Smooth muscle cell (in vitro differentiated cells): Measurements from ENCODE around the gene ACAN. TPM values are rescaled to one million over a fixed set of nuclear protein-coding genes. Genes with fewer than 3 reads are reported as not detected.
A peak's percentile ranks its signal among the peaks of the same experiment; 100 is the strongest.

ENCODE experiments used
- DNase-seq: peaks from one replicate; lab custom pipeline; 2025; ENCODE audit not compliant: unreplicated experiment; lab: John Stamatoyannopoulos, UW
- H2AFZ ChIP-seq: fragments of 200-600 bp; sonication (generic); 2 replicates; pipeline ENCODE4 v1.6.0; 2016; ENCODE audit warnings: antibody characterized with exemption, low read depth, mild to moderate bottlenecking
- H3F3A ChIP-seq: fragments of 200-600 bp; sonication (generic); 2 replicates; pipeline ENCODE4 v1.6.0; 2017; ENCODE audit warnings: antibody characterized with exemption, low read depth
- H3K27ac ChIP-seq: fragments of 200-600 bp; sonication (generic); 2 replicates; pipeline ENCODE4 v1.5.1; 2016; ENCODE audit warnings: low read depth, mild to moderate bottlenecking
- H3K27me3 ChIP-seq: fragments of 200-600 bp; sonication (generic); 2 replicates; pipeline ENCODE4 v1.6.1; 2016; ENCODE audit warnings: low read depth, mild to moderate bottlenecking
- H3K36me3 ChIP-seq: fragments of 200-600 bp; sonication (generic); 2 replicates; pipeline ENCODE4 v1.5.1; 2016; ENCODE audit warnings: low read depth
- H3K4me1 ChIP-seq: fragments of 200-600 bp; sonication (generic); 2 replicates; pipeline ENCODE4 v1.5.1; 2016; ENCODE audit warnings: low read depth
- H3K4me2 ChIP-seq: fragments of 200-600 bp; sonication (generic); 2 replicates; pipeline ENCODE4 v1.6.0; 2016; ENCODE audit warnings: mild to moderate bottlenecking
- H3K4me3 ChIP-seq: fragments of 200-600 bp; sonication (generic); 2 replicates; pipeline ENCODE4 v1.5.1; 2016; ENCODE audit warnings: mild to moderate bottlenecking
- H3K79me2 ChIP-seq: fragments of 200-600 bp; sonication (generic); 2 replicates; pipeline ENCODE4 v1.6.0; 2016; ENCODE audit warnings: low read depth, mild to moderate bottlenecking
- H3K9ac ChIP-seq: fragments of 200-600 bp; sonication (generic); 2 replicates; pipeline ENCODE4 v1.6.0; 2016; ENCODE audit warnings: low read depth
- H3K9me3 ChIP-seq: fragments of 200-600 bp; sonication (generic); replicated peaks from 2 replicates; pipeline ENCODE4 v1.5.1; 2016; ENCODE audit warnings: low read depth
- H4K20me1 ChIP-seq: fragments of 200-600 bp; sonication (generic); 2 replicates; pipeline ENCODE4 v1.6.0; 2016; ENCODE audit warnings: low read depth
- WGBS: methylation state at CpG from one replicate; pipeline ENCODE4 v1.1.7; 2016; ENCODE audit warnings: low lambda C conversion rate; 5-methylcytosine and 5-hydroxymethylcytosine counted together
- polyA plus RNA-seq: library from polyadenylated mRNA; unstranded; fragments of >200 nt; fragmentation: Nextera tagmentation; extraction: Ambion mirVana; gene quantifications from 2 replicates; pipeline ENCODE4 v1.2.1, GENCODE V29; 2016
- total RNA-seq: library from RNA; depleted of rRNA; stranded (reverse); fragments of >200 nt; gene quantifications from 2 replicates; pipeline ENCODE4 v1.2.3, GENCODE V29; 2014
- TF ChIP-seq, protein P1 (sequence below): fragments of 200-600 bp; sonication (generic); IDR thresholded peaks from 2 replicates; pipeline ENCODE4 v1.5.1; 2017; ENCODE audit warnings: borderline replicate concordance, mild to moderate bottlenecking, antibody characterized with exemption; ENCODE audit not compliant: insufficient read depth, poor library complexity, severe bottlenecking

Gene ACAN
- total and polyA plus RNA-seq, 2 experiments from 2014 or later, result not detected

GRCh38 chr15:88894819-88895767, 91.9 kb downstream of the ACAN start, which contains the start of gene HAPLN3:
TSS of gene HAPLN3 (minus strand) at chr15:88895544. CDS start at chr15:88887298, 8,246 bp downstream.
- DNase-seq, result no peak
- Histone ChIP-seq H3K79me2 (no peaks in the 10 kb centered on the region), H4K20me1 (peaks cover 5% of the 10 kb centered on the region), H3F3A (no peaks in the 10 kb centered on the region), H3K9ac (no peak within 1 kb of the TSS), H3K36me3 (no peaks in the 10 kb centered on the region), H3K9me3 (no peaks in the 10 kb centered on the region), H3K27me3 (peaks cover 16% of the 10 kb centered on the region), H3K4me1 (peaks cover 27% of the 10 kb centered on the region), H2AFZ (no peak within 1 kb of the TSS), H3K4me3 (peak within 1 kb of the TSS; percentile 52), H3K27ac (no peak within 1 kb of the TSS), H3K4me2 (peak within 1 kb of the TSS; percentile 87)
- WGBS, result 3% methylated on average over 42 of the region's 70 CpGs
- TF ChIP-seq, protein P1, sequence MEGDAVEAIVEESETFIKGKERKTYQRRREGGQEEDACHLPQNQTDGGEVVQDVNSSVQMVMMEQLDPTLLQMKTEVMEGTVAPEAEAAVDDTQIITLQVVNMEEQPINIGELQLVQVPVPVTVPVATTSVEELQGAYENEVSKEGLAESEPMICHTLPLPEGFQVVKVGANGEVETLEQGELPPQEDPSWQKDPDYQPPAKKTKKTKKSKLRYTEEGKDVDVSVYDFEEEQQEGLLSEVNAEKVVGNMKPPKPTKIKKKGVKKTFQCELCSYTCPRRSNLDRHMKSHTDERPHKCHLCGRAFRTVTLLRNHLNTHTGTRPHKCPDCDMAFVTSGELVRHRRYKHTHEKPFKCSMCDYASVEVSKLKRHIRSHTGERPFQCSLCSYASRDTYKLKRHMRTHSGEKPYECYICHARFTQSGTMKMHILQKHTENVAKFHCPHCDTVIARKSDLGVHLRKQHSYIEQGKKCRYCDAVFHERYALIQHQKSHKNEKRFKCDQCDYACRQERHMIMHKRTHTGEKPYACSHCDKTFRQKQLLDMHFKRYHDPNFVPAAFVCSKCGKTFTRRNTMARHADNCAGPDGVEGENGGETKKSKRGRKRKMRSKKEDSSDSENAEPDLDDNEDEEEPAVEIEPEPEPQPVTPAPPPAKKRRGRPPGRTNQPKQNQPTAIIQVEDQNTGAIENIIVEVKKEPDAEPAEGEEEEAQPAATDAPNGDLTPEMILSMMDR, result no peak

- Histone ChIP-seq H3K36me3 (no peaks in the 10 kb centered on the region), H3K79me2 (no peaks in the 10 kb centered on the region), H3K4me3 (no peak overlapping the region), H3K9ac (no peak overlapping the region), H3K9me3 (no peaks in the 10 kb centered on the region), H2AFZ (no peak overlapping the region), H3K4me2 (no peak overlapping the region), H3K4me1 (peaks cover 27% of the 10 kb centered on the region), H3K27me3 (peaks cover 16% of the 10 kb centered on the region), H3K27ac (no peak overlapping the region), H3F3A (no peaks in the 10 kb centered on the region), H4K20me1 (peaks cover 5% of the 10 kb centered on the region)
- TF ChIP-seq, protein P1, result no peak
- 80% methylated on average over 8 of the region's 8 CpGs for WGBS
- DNase-seq, result no peak
Observed at GRCh38 chr15:88896333-88897033, 93.2 kb downstream of the ACAN start.

DNA sequence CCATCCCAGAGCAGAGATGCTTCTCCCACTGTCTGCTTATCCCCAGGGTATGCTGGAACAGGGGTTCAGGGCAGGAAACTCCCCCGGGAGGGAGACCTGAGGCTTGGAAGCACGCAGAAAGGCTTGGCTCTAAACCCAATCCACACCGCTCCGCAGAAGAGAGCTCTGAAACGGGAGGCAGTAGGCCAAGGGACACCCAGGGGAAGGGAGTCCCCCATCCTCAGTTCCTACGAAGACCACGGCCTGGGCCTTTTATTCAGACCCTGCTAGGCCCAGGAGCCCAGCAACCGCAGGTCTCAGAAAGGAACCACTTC, 93.9 kb downstream of the ACAN start:
- DNase-seq, result no peak
- Histone ChIP-seq H3K4me1 (peaks cover 27% of the 10 kb centered on the region), H3K4me2 (no peak overlapping the region), H3K9me3 (no peaks in the 10 kb centered on the region), H3K36me3 (no peaks in the 10 kb centered on the region), H3F3A (no peaks in the 10 kb centered on the region), H3K79me2 (no peaks in the 10 kb centered on the region), H3K27me3 (peaks cover 16% of the 10 kb centered on the region), H3K27ac (no peak overlapping the region), H3K9ac (no peak overlapping the region), H4K20me1 (peaks cover 8% of the 10 kb centered on the region), H3K4me3 (no peak overlapping the region), H2AFZ (no peak overlapping the region)
- 52% methylated on average over 8 of the region's 8 CpGs for WGBS
- TF ChIP-seq, protein P1, result no peak
